Heart left ventricle (tissue), 13 donors: ENCODE data around the gene CELF5.

Source experiments
- CTCF ChIP-seq, 12 donors: fragments of 200-600 bp; sonication (generic) in 4 of 12; IDR thresholded peaks; one replicate each; pipeline versions ENCODE4 v1.5.0 to v1.8.0; 2018 to 2022; ENCODE audit warnings: antibody characterized with exemption in 12 of 12, mild to moderate bottlenecking in 5 of 12
- POLR2A ChIP-seq, 2 donors: fragments of 450-650 bp; IDR thresholded peaks; one replicate each; pipeline ENCODE4 v1.6.1; 2017; ENCODE audit warnings: antibody characterized with exemption in 2 of 2, mild to moderate bottlenecking in 2 of 2, moderate library complexity in 2 of 2
- donor health status: ischemic (EF 13 %, LVEDD 7.1; RV severe dilation, severe dysfunction).
- donor health status: DM: no; HTN: yes; CAD: no.
- donor health status: DM: no; HTN: no; CAD: no.
- donor health status: ischemic (EF 25% LVEDD 6.9; RV normal size, moderate dysfunction).
- donor health status: ischemic (EF 25% LVEDD 5.7; RV mildly dilated, moderate dysfunction).
- donor health status: ischemic (EF 35%, LVEDD 5.7; RV mildly dilated, moderate dysfunction).
- donor health status: nonischemic (EF 11% LVEDD 7.7; RV severe dilation, severe dysfunction).
- donor health status: DM: yes; HTN: yes; CAD: no.
- donor health status: PGD.
- donor health status: ischemic (EF 29% LVEDD 5.4; RV normal size, mild dysfunction).
- donor health status: nonischemic (EF 23%, LVEDD 6.1; RV moderate dilation, normal function).

GRCh38 chr19:3328743-3329142 is 104.3 kb downstream of the CELF5 start:
- TF ChIP-seq POLR2A (IDR thresholded peaks at IDR 0.05) = no peak
- TF ChIP-seq CTCF (IDR thresholded peaks at IDR 0.05) = no peak
